Heart left ventricle (tissue), 13 donors: ENCODE data around the gene TUT4.

Experiments
- POLR2A ChIP-seq, 2 donors: fragments of 450-650 bp; IDR thresholded peaks; one replicate each; pipeline ENCODE4 v1.6.1; 2017; ENCODE audit warnings: antibody characterized with exemption in 2 of 2, mild to moderate bottlenecking in 2 of 2, moderate library complexity in 2 of 2
- TF ChIP-seq, protein P1 (sequence below), 12 donors: fragments of 200-600 bp; sonication (generic) in 4 of 12; IDR thresholded peaks; one replicate each; pipeline versions ENCODE4 v1.5.0 to v1.8.0; 2018 to 2022; ENCODE audit warnings: antibody characterized with exemption in 12 of 12, mild to moderate bottlenecking in 5 of 12
- donor health status: ischemic (EF 13 %, LVEDD 7.1; RV severe dilation, severe dysfunction).
- donor health status: DM: no; HTN: yes; CAD: no.
- donor health status: DM: no; HTN: no; CAD: no.
- donor health status: ischemic (EF 25% LVEDD 6.9; RV normal size, moderate dysfunction).
- donor health status: ischemic (EF 25% LVEDD 5.7; RV mildly dilated, moderate dysfunction).
- donor health status: ischemic (EF 35%, LVEDD 5.7; RV mildly dilated, moderate dysfunction).
- donor health status: nonischemic (EF 11% LVEDD 7.7; RV severe dilation, severe dysfunction).
- donor health status: DM: yes; HTN: yes; CAD: no.
- donor health status: PGD.
- donor health status: ischemic (EF 29% LVEDD 5.4; RV normal size, mild dysfunction).
- donor health status: nonischemic (EF 23%, LVEDD 6.1; RV moderate dilation, normal function).

DNA sequence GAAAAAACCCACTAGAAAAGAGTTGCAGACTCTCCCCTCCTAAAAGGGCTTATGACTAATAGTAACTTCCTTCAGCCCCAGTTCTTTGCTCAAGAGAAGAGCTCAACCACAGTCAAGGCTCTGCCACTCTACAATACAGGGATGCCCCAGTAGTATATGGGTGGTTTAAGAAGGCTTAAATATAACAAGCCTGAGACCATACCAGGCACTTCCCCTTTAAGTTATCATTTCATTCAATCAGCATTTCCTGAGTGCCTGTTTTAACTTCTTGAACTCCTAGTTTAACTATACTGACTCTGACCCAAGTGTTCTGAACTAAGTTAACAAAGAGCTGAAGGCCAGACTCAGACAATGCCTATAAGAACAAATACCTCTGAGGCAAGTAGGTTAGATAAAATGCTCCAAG is 128.7 kb downstream of the TUT4 start:
- TF ChIP-seq, protein P1, sequence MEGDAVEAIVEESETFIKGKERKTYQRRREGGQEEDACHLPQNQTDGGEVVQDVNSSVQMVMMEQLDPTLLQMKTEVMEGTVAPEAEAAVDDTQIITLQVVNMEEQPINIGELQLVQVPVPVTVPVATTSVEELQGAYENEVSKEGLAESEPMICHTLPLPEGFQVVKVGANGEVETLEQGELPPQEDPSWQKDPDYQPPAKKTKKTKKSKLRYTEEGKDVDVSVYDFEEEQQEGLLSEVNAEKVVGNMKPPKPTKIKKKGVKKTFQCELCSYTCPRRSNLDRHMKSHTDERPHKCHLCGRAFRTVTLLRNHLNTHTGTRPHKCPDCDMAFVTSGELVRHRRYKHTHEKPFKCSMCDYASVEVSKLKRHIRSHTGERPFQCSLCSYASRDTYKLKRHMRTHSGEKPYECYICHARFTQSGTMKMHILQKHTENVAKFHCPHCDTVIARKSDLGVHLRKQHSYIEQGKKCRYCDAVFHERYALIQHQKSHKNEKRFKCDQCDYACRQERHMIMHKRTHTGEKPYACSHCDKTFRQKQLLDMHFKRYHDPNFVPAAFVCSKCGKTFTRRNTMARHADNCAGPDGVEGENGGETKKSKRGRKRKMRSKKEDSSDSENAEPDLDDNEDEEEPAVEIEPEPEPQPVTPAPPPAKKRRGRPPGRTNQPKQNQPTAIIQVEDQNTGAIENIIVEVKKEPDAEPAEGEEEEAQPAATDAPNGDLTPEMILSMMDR (IDR thresholded peaks at IDR 0.05), result no peak
- no peak for TF ChIP-seq POLR2A (IDR thresholded peaks at IDR 0.05)
